Esophagus squamous epithelium (tissue), 4 donors: ENCODE data around the gene TMEM239.
"Not testable (repeated sequence)": the region's sequence is repeated elsewhere in the genome, so short reads cannot be mapped to it uniquely, and the experiment has no call there.

Experiments used
- POLR2A ChIP-seq, 4 donors: fragments of 450-650 bp; IDR thresholded peaks; one replicate each; pipeline ENCODE4 v1.6.1; 2017; ENCODE audit warnings: antibody characterized with exemption in 4 of 4, mild to moderate bottlenecking in 4 of 4, moderate library complexity in 3 of 4
- TF ChIP-seq, protein P1 (sequence below), 6 experiments: fragments of 450-650 bp in 4 of 6; fragments of 200-600 bp in 2 of 6; sonication (generic) in 2 of 6; IDR thresholded peaks; one replicate each; pipeline ENCODE4 v1.5.1; 2016 to 2019; ENCODE audit warnings: antibody characterized with exemption in 6 of 6, mild to moderate bottlenecking in 4 of 6, moderate library complexity in 4 of 6

DNA sequence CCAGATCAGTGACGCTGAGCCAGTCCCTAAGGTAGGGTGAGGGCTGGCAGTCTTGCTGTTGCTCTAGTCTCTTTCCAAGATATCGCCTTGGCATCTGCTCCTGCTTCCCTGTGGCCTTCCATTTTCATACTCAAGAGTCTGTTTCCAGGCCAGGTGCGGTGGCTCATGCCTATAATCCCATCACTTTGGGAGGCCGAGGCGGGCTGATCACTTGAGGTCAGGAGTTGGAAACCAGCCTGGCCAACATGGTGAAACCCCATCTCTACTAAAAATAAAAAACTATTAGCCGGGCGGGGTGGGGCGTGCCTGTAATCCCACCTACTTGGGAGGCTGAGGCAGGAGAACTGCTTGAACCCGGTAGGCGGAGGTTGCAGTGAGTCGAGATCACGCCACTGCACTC lies 46.1 kb upstream of the TMEM239 start:
- TF ChIP-seq, protein P1, sequence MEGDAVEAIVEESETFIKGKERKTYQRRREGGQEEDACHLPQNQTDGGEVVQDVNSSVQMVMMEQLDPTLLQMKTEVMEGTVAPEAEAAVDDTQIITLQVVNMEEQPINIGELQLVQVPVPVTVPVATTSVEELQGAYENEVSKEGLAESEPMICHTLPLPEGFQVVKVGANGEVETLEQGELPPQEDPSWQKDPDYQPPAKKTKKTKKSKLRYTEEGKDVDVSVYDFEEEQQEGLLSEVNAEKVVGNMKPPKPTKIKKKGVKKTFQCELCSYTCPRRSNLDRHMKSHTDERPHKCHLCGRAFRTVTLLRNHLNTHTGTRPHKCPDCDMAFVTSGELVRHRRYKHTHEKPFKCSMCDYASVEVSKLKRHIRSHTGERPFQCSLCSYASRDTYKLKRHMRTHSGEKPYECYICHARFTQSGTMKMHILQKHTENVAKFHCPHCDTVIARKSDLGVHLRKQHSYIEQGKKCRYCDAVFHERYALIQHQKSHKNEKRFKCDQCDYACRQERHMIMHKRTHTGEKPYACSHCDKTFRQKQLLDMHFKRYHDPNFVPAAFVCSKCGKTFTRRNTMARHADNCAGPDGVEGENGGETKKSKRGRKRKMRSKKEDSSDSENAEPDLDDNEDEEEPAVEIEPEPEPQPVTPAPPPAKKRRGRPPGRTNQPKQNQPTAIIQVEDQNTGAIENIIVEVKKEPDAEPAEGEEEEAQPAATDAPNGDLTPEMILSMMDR (IDR thresholded peaks at IDR 0.05), result not testable (repeated sequence)
- TF ChIP-seq POLR2A (IDR thresholded peaks at IDR 0.05), result not testable (repeated sequence)
